ENCODE data around the gene KCNJ9.
A peak's percentile ranks its signal among the peaks of the same experiment; 100 is the strongest.
"Not testable (repeated sequence)": the region's sequence is repeated elsewhere in the genome, so short reads cannot be mapped to it uniquely, and the experiment has no call there.

KCNJ9 gene

GRCh38 chr1:160105155-160105554 lies 23.8 kb downstream of the KCNJ9 start:
- DNase-seq: no peak

- no peak for DNase-seq
Observed at GRCh38 chr1:160107512-160107911, 26.2 kb downstream of the KCNJ9 start.

GRCh38 chr1:160108888-160109662 lies 27.7 kb downstream of the KCNJ9 start:
- no peak for DNase-seq

- DNase-seq: no peak
Observed at GRCh38 chr1:160109686-160110085, 28.3 kb downstream of the KCNJ9 start.

GRCh38 chr1:160111462-160111861 lies 30.1 kb downstream of the KCNJ9 start:
- not testable (repeated sequence) for DNase-seq

GRCh38 chr1:160112357-160112756 lies 31.0 kb downstream of the KCNJ9 start:
- DNase-seq: no peak

- no peak for DNase-seq
Observed at GRCh38 chr1:160113407-160113806, 32.1 kb downstream of the KCNJ9 start.

- DNase-seq: no peak
Observed at GRCh38 chr1:160114085-160114484, 32.7 kb downstream of the KCNJ9 start.

GRCh38 chr1:160115545-160116282 lies 34.4 kb downstream of the KCNJ9 start, which contains the start of gene ATP1A2:
TSS of gene ATP1A2 (plus strand) at chr1:160115759. CDS start at chr1:160115862, 103 bp downstream.
- DNase-seq: no peak

GRCh38 chr1:160116283-160117147 lies 35.2 kb downstream of the KCNJ9 start:
- DNase-seq: no peak

- DNase-seq: no peak
Observed at GRCh38 chr1:160117300-160117699, 36.0 kb downstream of the KCNJ9 start.

GRCh38 chr1:160117709-160118183 lies 36.4 kb downstream of the KCNJ9 start:
- no peak for DNase-seq

- no peak for DNase-seq
Observed at GRCh38 chr1:160118928-160119327, 37.6 kb downstream of the KCNJ9 start.

GRCh38 chr1:160120797-160121196 lies 39.5 kb downstream of the KCNJ9 start:
- DNase-seq: no peak

GRCh38 chr1:160121388-160121787 lies 40.0 kb downstream of the KCNJ9 start:
- DNase-seq: no peak

GRCh38 chr1:160122978-160123495 lies 41.7 kb downstream of the KCNJ9 start:
- DNase-seq: no peak

- no peak for DNase-seq
Observed at GRCh38 chr1:160123726-160124125, 42.4 kb downstream of the KCNJ9 start.

GRCh38 chr1:160124705-160125478 lies 43.6 kb downstream of the KCNJ9 start:
- DNase-seq: peak; percentile 37

- no peak for DNase-seq
Observed at GRCh38 chr1:160125746-160126145, 44.4 kb downstream of the KCNJ9 start.

GRCh38 chr1:160126342-160126741 lies 45.0 kb downstream of the KCNJ9 start:
- not testable (repeated sequence) for DNase-seq

GRCh38 chr1:160127381-160127780 lies 46.0 kb downstream of the KCNJ9 start:
- no peak for DNase-seq

All from 8988T (cell line).